COLO668 (cell line): ENCODE measurements around the gene CCNQ.

ENCODE experiments used
- DNase-seq: peaks from one replicate; lab custom pipeline; 2025; ENCODE audit not compliant: unreplicated experiment; lab: John Stamatoyannopoulos, UW

Gene CCNQ

GRCh38 chrX:153576239-153576870, 22.6 kb downstream of the CCNQ start:
- no peak for DNase-seq

DNA sequence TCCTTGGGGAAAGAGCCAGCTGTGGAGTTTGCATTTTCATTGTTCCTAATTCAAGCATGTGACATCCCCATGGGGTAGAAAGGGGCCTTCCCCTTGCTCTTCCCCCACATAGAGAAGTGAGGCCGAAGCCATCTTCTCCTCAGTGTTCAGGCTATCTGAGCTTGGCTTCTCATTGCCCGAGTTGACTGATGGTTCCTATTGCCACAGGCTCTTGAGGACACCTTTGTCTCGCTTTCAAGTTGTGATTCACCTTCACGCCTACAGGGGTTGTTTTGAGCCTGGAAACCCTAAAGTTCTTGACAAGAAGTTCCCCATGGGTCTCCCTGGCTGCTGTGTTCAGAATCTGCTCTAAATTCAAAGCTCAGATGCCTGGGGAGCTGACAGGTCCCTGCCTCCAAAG, 25.0 kb downstream of the CCNQ start:
- DNase-seq = no peak

GRCh38 chrX:153572601-153573000, 26.3 kb downstream of the CCNQ start:
- no peak for DNase-seq

GRCh38 chrX:153571534-153571908, 27.4 kb downstream of the CCNQ start:
- no peak for DNase-seq

GRCh38 chrX:153569475-153569874, 29.5 kb downstream of the CCNQ start:
- DNase-seq = no peak

- no peak for DNase-seq
These were observed 30.4 kb downstream of the CCNQ start for GRCh38 chrX:153568451-153569011.

GRCh38 chrX:153565996-153566580, 32.9 kb downstream of the CCNQ start:
- no peak for DNase-seq

DNA sequence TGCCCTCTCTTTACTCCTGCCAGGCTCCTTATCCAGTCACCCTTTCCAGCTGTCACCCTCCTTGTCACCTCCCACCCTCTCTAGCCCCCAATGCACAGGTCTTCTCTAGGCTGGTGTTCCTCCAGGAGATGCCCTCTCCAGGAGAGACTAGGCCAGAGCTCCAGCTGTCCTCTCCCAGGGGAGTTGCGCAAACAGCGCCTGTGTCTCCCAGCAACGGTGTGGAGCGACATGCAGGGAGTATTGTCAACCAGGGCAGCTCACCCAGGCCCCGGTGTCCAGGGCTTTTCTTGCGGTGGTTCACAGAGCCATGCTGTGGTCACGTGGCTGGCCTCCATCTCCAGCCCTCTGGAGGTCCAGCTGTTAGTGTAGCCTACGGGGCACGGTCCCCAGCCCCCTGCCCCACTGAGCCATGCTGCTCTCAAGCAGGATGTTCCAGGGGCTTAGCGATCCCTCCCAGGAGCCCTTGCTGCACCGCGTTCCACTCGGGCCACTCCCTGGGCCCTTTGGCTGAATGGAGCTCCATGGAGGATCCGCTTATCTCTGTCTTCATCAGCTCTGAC, 34.8 kb downstream of the CCNQ start:
- DNase-seq = peak; percentile 62

DNA sequence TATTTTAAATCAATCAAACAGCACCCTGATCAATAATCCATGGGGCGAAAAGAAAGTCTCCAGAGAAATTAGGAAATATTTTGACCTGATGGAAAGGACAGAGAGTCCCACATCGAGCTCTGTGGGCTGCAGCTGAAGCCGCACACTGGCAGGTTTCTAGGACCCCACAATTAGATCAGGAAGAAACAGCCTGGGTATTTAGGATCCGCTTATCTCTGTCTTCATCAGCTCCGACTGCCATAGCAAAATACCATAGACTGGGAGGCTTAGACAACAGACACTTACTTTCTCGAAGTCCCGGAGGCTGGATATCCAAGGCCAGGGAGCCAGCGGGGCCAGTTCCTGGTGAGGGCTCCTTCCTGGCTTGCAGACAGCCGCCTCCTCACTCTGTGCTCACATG, 36.4 kb downstream of the CCNQ start:
- DNase-seq = no peak

DNA sequence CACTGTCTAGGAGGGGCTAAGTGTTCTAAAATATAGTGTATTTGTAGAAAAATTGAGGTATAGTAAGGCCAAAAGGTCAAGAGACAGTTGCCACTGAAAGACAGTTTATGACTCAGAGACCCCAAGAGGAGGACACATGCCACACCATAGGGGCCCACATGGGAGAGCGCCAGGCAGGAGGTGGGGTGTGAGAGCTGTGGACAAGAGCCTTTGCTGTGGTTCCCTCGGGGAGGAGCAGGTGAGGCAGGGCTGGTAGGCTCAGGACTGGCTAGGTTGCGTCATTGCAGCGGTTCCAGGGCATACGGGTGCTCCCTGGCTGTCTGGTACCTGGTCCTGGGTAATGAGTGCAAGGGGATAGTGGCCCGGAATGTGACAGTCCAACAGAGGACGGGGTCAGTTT, 37.6 kb downstream of the CCNQ start:
- no peak for DNase-seq

DNA sequence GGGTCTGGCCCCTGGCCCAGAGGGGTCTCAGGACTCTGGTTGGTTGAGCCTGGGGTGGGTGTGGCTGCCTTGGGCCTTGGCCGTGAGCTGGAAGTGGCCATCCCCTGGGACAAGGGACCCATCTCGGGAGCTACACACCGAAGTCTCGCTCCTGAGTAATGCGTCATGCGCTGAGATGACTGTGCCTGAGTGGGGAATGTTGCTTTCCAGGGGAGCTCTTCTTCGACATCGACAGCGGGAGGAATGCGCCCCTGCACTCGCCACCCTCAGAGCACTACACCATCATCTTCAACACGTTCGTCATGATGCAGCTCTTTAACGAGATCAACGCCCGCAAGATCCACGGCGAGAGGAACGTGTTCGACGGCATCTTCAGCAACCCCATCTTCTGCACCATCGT, 38.5 kb downstream of the CCNQ start:
- no peak for DNase-seq

DNA sequence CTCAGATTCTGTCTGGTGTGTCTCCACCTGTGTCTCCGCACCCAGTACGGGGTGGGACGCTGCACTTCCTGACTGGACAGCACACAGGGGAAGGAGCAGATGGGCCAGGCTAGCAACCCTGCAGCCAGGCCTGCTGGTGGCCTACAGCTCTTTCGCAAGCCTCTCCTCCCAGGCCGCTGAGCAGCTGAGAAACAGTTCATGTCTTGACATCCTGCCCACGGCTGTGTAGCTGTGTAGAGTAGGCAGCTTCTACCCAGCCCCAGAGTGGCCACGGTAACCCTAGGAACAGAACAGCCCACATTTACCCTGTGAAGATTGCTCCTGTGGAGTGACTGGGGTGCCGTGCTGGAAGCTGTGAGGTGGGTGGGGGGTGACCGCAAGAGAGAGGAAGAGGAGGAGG, 38.9 kb downstream of the CCNQ start:
- no peak for DNase-seq

- DNase-seq = no peak
These were observed 41.2 kb downstream of the CCNQ start for GRCh38 chrX:153557618-153558355.

DNA sequence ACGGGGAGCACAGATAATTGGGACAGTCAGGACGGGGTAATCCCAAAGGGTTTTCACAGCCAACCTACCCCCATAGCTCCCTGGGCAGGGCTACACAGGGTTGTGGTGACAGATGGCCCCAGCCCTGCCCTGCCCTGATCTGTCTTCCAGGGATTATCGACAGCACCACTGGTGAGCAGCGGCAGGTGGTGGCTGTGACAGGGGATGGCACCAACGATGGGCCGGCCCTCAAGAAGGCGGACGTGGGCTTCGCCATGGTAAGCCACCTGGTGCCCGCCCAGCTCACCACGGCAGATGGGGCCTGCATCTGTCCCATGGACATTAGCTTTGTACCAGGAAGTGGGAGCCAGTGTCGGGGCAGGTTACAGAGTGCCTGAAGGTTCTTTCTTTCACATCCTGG, 42.2 kb downstream of the CCNQ start:
- peak; percentile 39 for DNase-seq

- DNase-seq = peak; percentile 59
These were observed 44.3 kb downstream of the CCNQ start for GRCh38 chrX:153554519-153555167.

- DNase-seq = no peak
These were observed 47.8 kb downstream of the CCNQ start for GRCh38 chrX:153551135-153551534.

GRCh38 chrX:153549807-153550206, 49.1 kb downstream of the CCNQ start:
- no peak for DNase-seq

DNA sequence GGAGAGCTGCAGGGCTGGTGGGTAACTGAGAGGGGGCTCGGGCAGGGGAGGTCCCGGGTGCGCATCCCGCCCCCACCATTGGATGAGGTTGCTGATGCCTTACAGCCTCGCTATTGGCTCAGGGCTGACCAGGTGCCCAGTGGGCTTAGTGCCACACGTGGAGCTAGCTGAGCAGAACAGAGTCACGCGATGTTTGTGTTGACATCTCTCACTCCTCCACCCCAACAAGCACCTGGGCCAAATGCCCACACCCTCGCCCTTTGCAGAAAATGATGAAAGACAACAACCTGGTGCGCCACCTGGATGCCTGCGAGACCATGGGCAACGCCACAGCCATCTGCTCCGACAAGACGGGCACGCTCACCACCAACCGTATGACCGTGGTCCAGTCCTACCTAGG, 49.7 kb downstream of the CCNQ start:
- no peak for DNase-seq

DNA sequence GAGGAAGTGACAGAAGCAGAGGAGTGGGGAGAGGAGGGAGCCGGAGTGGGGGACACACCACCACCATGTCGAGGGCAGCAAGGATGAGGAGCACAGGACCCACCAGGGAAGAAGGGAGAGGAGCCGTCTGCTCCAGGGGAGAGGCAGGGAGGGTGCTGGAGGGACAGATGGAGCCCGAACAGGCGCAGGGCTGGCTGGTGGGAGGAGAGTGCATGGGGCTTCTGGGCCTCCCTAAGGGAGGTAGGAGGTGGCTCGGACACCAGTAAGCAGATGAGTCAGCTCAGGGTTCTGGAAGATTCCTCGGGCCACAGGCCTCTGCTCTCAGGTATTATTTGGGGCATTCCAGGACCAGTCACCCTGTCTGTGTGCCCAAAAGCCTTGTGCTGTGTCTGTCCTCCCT, 51.7 kb downstream of the CCNQ start:
- DNase-seq = no peak

DNA sequence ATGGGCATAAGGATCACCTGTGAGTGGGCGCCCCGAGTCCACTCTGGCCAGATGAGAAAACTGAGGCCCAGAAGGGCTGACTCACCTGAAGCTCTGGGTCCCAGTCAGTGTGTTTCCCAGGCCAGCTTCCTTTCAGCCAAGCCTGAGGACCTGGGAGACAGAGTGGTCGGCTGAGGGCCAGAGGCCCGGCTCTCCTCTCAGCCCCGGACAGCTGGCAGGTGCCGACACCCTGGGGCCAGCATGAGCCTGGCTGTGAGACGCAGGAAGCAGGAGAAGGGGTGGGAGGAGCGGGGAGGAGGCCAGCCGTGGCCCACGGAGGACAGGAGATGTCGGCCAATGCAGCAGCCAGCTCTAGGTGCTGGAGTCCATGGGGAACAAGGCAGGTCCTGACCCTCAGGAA, 52.6 kb downstream of the CCNQ start:
- no peak for DNase-seq

- no peak for DNase-seq
These were observed 54.2 kb downstream of the CCNQ start for GRCh38 chrX:153544727-153545126.
